ENCODE results near the gene SERPINA5.
A peak's percentile ranks its signal among the peaks of the same experiment; 100 is the strongest.

- TF ChIP-seq, protein P1, sequence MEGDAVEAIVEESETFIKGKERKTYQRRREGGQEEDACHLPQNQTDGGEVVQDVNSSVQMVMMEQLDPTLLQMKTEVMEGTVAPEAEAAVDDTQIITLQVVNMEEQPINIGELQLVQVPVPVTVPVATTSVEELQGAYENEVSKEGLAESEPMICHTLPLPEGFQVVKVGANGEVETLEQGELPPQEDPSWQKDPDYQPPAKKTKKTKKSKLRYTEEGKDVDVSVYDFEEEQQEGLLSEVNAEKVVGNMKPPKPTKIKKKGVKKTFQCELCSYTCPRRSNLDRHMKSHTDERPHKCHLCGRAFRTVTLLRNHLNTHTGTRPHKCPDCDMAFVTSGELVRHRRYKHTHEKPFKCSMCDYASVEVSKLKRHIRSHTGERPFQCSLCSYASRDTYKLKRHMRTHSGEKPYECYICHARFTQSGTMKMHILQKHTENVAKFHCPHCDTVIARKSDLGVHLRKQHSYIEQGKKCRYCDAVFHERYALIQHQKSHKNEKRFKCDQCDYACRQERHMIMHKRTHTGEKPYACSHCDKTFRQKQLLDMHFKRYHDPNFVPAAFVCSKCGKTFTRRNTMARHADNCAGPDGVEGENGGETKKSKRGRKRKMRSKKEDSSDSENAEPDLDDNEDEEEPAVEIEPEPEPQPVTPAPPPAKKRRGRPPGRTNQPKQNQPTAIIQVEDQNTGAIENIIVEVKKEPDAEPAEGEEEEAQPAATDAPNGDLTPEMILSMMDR (CRISPR knock-in tag; IDR thresholded peaks at IDR 0.05), result peak; percentile 90
- TF ChIP-seq ZNF749 (CRISPR knock-in tag; IDR thresholded peaks at IDR 0.05; ENCODE audit: borderline replicate concordance) (no peak), FOXM1 (CRISPR knock-in tag; IDR thresholded peaks at IDR 0.05) (no peak), FOXK1 (CRISPR knock-in tag; IDR thresholded peaks at IDR 0.05; ENCODE audit: borderline replicate concordance, low read depth) (no peak), FOXK2 (IDR thresholded peaks at IDR 0.05) (no peak), BHLHE40 (IDR thresholded peaks at IDR 0.05; ENCODE audit: low read length) (peak; percentile 12; the same call in 1 of the 2 replicates), ESRRA (CRISPR knock-in tag; IDR thresholded peaks at IDR 0.05; ENCODE audit: low read depth) (peak; percentile 42; the same call in 1 of the 2 replicates), HINFP (CRISPR knock-in tag; IDR thresholded peaks at IDR 0.05; ENCODE audit: low read depth) (no peak), TARDBP (CRISPR knock-in tag; IDR thresholded peaks at IDR 0.05) (no peak), KLF11 (CRISPR knock-in tag; IDR thresholded peaks at IDR 0.05) (no peak)
- TF ChIP-seq, protein P2, sequence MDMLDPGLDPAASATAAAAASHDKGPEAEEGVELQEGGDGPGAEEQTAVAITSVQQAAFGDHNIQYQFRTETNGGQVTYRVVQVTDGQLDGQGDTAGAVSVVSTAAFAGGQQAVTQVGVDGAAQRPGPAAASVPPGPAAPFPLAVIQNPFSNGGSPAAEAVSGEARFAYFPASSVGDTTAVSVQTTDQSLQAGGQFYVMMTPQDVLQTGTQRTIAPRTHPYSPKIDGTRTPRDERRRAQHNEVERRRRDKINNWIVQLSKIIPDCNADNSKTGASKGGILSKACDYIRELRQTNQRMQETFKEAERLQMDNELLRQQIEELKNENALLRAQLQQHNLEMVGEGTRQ (IDR thresholded peaks at IDR 0.05; ENCODE audit: low read depth, low read length), result no peak
- TF ChIP-seq, protein P2 (CRISPR knock-in tag; IDR thresholded peaks at IDR 0.05; ENCODE audit: borderline replicate concordance), result no peak
These were observed 31.9 kb upstream of the SERPINA5 start for GRCh38 chr14:94548999-94549985.
